ENCODE data around the gene LAMA3.

GRCh38 chr18:23888881-23889280 is 199.6 kb downstream of the LAMA3 start:
- TF ChIP-seq CTCF (IDR thresholded peaks at IDR 0.05) = no peak
- TF ChIP-seq EP300 (IDR thresholded peaks at IDR 0.05) = no peak
- TF ChIP-seq POLR2A (IDR thresholded peaks at IDR 0.05) = no peak
